ACHN (cell line): Measurements from ENCODE around the gene PTHLH.

Source experiments
- DNase-seq: peaks from one replicate; pipeline ENCODE4 v3.0.0-alpha.2; 2015
- in situ Hi-C: cut with HindIII; loops from 2 replicates; pipeline ENCODE4 v1.10.0; 2017; ENCODE audit warnings: low sequenced_read_pairs, low pct_ligation_motif_present, low pct_unique_long_range_greater_than_20kb

The PTHLH gene

GRCh38 chr12:27972721-27973120 is at the start of gene PTHLH:
PTHLH (minus strand) TSS chr12:27972733; CDS start chr12:27969494, 3,239 bp downstream.
- in situ Hi-C loops, result no loop called here
- DNase-seq, result no peak

GRCh38 chr12:28021704-28022103 is 49.2 kb upstream of the PTHLH start:
- in situ Hi-C loops, result no loop called here
- no peak for DNase-seq

DNA sequence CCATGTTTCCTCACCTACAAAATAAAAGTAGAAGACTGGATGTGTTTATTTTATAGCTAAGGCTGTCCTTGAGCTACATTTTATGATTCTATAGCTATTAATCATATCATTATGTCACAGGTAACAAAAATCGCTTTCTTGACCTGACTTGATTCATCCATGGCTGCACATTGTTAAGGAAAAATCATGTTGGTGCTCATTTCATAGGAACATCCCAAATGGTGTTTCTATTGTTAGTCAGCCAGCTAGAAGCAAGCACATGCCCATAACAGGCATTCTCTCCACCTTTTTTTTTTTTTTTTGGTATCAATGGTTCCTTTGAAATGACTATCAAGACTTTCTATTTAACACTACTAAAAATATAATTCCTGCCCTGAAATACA is 45.3 kb upstream of the PTHLH start:
- DNase-seq, result no peak
- in situ Hi-C loops, result no loop called here

GRCh38 chr12:28017126-28017872 is 44.8 kb upstream of the PTHLH start:
- no peak for DNase-seq
- in situ Hi-C loops, result no loop called here

DNA sequence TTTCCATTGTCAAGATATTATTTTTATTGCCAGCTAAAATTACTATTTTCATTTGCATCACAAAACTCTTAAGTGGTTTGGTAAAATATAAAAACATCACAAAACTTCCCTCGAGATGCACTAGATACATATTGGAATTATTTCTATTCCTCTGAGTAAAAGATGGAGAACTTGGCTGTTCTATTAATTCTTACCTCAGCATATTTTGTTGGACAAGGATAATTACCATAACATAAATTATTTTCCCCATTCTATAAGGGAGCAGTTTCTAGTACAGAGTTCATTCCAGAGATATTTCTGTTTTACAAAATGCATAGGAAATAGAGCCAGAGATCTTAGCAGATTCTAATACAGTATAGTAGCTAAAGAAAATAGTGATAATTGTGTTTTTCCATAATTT is 42.6 kb upstream of the PTHLH start:
- DNase-seq, result no peak
- in situ Hi-C loops, result no loop called here

DNA sequence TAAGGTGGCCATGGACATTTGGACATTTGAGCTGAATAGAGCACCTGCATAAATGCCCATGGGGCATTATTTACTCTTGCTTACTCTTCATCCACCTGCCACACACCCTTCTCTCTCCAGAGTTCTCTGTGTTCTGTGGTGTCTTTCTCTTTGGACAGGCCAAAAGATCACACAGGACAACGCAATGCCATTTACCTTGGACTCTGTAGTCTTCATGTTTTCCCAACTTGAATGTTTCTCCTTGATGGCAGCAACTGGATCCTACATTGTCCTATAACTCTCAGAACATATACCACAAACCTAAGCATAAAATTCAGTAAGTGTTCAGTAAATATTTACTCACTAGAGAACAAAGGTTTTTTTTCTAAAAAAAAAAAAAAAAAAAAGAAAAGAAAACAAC is 41.7 kb upstream of the PTHLH start:
- DNase-seq, result no peak
- in situ Hi-C loops, result no loop called here

DNA sequence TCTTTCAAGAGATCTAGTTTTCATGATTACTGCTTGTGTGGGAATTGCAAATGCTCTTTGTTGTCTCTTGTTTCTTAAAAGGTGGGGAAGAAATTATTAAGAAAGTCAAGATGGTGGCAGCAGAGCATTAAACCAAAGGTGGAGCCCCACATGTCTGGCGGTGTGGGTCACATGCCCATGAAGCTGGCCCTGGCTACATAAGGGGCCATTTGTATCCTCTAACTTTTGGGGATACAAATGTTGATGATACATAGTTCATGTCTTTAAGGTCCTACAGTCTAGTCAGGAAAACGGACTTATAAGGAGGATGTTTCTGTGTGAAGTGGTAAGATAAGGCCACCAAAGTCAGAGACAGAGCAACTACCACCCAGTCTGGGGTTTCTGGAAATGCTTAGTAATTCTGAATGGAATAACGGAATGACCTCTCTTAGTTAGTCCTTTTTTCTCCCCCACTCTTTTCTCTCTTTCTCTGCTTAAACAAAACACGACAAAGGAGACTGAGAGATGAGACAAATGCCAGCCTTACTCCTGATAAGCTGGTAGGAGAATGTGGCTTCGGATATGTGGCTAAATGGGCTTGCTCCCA is 39.9 kb upstream of the PTHLH start:
- DNase-seq, result no peak
- in situ Hi-C loops, result no loop called here

DNA sequence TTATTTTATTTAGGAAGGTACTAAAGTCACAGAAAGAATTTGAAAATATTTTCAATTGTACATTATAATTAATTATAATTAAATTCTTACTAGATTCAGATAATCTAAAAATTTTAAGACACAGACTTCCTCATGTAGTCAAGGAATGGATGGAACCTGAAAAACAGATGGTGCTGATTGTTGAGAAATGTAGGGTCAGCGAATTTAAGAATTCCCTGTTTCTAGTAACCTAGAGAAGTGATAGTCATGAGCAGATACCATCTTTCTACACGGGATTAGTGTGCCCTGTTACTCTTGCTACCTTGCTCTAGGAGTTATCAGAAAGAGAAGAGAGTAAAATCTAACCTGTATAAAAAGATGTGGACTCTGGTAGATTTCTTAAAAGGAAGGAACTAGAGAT is 37.5 kb upstream of the PTHLH start:
- DNase-seq, result no peak
- in situ Hi-C loops, result no loop called here

GRCh38 chr12:27999970-28000369 is 27.4 kb upstream of the PTHLH start:
- no peak for DNase-seq
- in situ Hi-C loops, result no loop called here

GRCh38 chr12:27999521-27999920 is 27.0 kb upstream of the PTHLH start:
- no peak for DNase-seq
- in situ Hi-C loops, result no loop called here

GRCh38 chr12:27998658-27999057 is 26.1 kb upstream of the PTHLH start:
- in situ Hi-C loops, result no loop called here
- DNase-seq, result no peak

DNA sequence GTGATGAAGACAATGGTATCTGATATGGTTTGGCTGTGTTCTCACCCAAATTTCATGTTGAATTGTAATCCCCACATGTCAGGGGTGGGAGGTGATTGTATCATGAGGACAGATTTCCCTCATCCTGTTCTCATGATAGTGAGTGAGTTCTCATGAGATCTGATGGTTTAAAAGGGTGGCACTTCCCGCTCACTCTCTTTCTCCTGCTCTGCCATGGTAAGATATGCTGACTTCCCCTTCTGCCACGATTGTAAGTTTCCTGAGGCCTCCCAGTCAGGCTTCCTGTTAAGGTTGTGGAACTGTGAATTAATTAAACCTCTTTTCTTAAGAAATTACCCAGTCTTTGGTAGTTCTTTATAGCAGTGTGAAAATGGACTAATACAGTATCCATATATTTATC is 25.6 kb upstream of the PTHLH start:
- DNase-seq, result no peak
- in situ Hi-C loops, result no loop called here

GRCh38 chr12:27996761-27997160 is 24.2 kb upstream of the PTHLH start:
- no peak for DNase-seq
- in situ Hi-C loops, result no loop called here

DNA sequence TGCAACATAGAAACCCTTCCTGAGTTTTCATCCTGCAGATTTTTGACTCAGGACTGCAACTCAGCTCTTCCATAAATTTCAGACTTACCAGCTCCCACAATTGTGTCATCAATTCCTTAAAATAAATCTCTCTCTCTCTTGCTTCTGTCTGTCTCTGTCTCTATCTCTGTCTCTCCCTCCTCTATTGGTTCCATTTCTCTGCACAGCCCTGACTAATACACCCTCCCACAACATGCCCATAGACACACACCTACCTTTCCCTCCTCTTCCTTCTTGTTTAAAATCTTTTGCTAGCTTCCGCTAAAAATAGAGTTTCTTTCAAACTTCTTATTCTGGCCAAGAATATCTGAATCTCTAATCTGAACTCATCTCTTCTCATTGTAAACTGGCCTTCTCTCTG is 22.9 kb upstream of the PTHLH start:
- in situ Hi-C loops, result no loop called here
- DNase-seq, result no peak

DNA sequence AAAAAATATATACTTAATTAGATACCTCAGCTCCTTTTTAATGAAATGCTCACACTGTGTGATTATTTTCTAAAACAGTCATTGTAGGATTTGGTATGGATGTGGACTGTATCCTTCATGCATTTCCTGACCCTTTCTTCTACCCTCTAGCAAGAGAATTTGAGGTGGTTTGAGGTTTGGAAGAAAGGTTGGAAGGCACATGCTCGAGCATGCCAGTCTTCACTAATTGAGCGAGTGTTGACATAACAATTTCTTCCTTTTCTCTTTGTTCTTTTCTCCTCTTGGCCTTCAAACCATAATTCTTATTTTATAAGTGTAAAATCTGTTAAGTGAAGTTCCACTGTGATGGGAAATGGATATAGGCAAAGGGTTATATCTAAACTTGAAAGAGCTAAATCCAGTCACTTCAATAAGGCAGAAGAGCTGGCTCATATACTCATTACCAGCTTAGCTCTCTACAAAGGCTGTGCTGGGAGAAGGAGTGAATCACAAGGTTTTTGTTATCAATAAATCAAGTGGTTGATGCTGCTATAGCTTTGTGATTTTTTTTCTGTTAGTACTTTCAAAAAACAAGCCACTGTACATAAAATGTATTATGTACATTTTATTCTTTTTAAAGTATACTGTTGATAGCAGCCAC is 16.2 kb upstream of the PTHLH start:
- DNase-seq, result no peak
- in situ Hi-C loops, result no loop called here

- no peak for DNase-seq
- in situ Hi-C loops, result no loop called here
These were observed 14.8 kb upstream of the PTHLH start for GRCh38 chr12:27987331-27987730.

GRCh38 chr12:27984275-27984674 is 11.7 kb upstream of the PTHLH start:
- DNase-seq, result no peak
- in situ Hi-C loops, result no loop called here

- no peak for DNase-seq
- in situ Hi-C loops, result no loop called here
These were observed 10.4 kb upstream of the PTHLH start for GRCh38 chr12:27982951-27983350.

DNA sequence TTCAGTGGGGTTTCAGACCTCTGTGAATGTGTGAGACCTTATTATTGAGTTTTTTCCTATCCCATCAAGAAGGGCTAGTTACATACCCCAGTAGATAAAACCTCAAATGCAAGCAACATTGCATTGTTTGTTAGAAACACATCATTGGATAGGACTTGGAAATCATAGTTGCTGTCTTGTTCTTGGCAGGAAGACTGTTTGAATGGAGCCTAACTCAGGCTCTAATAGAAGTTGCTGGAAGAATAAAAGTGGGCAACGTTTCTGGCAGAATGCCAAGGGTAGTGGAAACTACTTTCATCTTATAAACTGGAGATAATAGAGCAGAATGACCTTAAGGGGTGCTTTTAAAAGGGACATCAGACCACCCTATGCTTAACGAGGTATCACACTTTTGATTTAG is 9.9 kb upstream of the PTHLH start:
- DNase-seq, result no peak
- in situ Hi-C loops, result no loop called here

GRCh38 chr12:27981874-27982273 is 9.3 kb upstream of the PTHLH start:
- DNase-seq, result no peak
- in situ Hi-C loops, result no loop called here
